Lower leg skin (tissue), 4 donors: Measurements from ENCODE around the gene PALLD. TPM values are rescaled to one million over a fixed set of nuclear protein-coding genes. Genes with fewer than 3 reads are reported as not detected.
"Not testable (repeated sequence)": the region's sequence is repeated elsewhere in the genome, so short reads cannot be mapped to it uniquely, and the experiment has no call there.

Source experiments
- DNase-seq, 2 donors: peaks; one replicate each; pipeline ENCODE4 v3.0.0-alpha.2; 2019; ENCODE audit warnings: low spot score in 2 of 2
- H3K4me3 ChIP-seq: fragments of 200-600 bp; sonication (generic); 2 replicates; pipeline ENCODE4 v1.5.1; 2017; ENCODE audit warnings: mild to moderate bottlenecking, low read depth; ENCODE audit not compliant: poor library complexity, severe bottlenecking
- POLR2A ChIP-seq, 2 donors: fragments of 450-650 bp; IDR thresholded peaks; one replicate each; pipeline ENCODE4 v1.6.1; 2016 to 2017; ENCODE audit warnings: antibody characterized with exemption in 2 of 2, mild to moderate bottlenecking in 1 of 2, moderate library complexity in 1 of 2
- WGBS, 2 donors: methylation state at CpG; one replicate each; pipeline ENCODE4 v1.1.5; 2018; 5-methylcytosine and 5-hydroxymethylcytosine counted together
- intact Hi-C: fragments of 100-400 bp; cut with DNase I; formaldehyde crosslinking; loops from one replicate; pipeline ENCODE4 v1.15.0; 2023; ENCODE audit warnings: low total_unique reads
- total RNA-seq, 4 donors: library from RNA; depleted of rRNA; stranded (reverse); fragments of >200 nt; gene quantifications; one replicate each; pipeline ENCODE4 v1.1.0, GENCODE V29; 2016
- TF ChIP-seq, protein P1 (sequence below), 3 donors: fragments of 450-650 bp; IDR thresholded peaks; one replicate each; pipeline ENCODE4 v1.5.1; 2016; ENCODE audit warnings: antibody characterized with exemption in 3 of 3, mild to moderate bottlenecking in 3 of 3, moderate library complexity in 2 of 3

The PALLD gene
- total RNA-seq, 4 donors from 2014 or later = 46.1 to 103 (median 77.6) TPM

DNA sequence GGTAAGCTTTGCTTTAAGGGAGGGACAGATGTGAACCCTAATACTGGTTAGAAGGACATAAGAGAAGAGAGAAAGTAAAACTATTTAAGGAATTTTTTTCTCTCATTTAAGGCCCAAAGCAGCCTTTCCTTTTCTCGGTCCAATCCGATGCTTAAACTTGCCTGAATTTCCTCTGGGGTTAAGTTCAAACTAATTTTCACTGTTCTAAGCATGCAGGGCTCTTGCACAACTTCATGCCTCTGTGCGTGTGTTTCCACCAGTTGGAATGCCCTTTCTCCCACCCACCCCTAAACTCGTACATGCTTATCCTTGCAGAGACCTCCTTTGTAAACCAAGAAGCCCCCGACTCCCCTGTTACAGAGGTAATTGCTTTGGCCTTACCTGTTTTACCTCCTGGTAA is 308.5 kb downstream of the PALLD start:
- intact Hi-C loops = no loop called here
- DNase-seq = no peak
- no peak overlapping the region for H3K4me3 ChIP-seq
- TF ChIP-seq, protein P1, sequence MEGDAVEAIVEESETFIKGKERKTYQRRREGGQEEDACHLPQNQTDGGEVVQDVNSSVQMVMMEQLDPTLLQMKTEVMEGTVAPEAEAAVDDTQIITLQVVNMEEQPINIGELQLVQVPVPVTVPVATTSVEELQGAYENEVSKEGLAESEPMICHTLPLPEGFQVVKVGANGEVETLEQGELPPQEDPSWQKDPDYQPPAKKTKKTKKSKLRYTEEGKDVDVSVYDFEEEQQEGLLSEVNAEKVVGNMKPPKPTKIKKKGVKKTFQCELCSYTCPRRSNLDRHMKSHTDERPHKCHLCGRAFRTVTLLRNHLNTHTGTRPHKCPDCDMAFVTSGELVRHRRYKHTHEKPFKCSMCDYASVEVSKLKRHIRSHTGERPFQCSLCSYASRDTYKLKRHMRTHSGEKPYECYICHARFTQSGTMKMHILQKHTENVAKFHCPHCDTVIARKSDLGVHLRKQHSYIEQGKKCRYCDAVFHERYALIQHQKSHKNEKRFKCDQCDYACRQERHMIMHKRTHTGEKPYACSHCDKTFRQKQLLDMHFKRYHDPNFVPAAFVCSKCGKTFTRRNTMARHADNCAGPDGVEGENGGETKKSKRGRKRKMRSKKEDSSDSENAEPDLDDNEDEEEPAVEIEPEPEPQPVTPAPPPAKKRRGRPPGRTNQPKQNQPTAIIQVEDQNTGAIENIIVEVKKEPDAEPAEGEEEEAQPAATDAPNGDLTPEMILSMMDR (IDR thresholded peaks at IDR 0.05) = no peak
- no peak for TF ChIP-seq POLR2A (IDR thresholded peaks at IDR 0.05)
- 70 to 83% methylated on average over 5 of the region's 5 CpGs for WGBS, 2 donors

DNA sequence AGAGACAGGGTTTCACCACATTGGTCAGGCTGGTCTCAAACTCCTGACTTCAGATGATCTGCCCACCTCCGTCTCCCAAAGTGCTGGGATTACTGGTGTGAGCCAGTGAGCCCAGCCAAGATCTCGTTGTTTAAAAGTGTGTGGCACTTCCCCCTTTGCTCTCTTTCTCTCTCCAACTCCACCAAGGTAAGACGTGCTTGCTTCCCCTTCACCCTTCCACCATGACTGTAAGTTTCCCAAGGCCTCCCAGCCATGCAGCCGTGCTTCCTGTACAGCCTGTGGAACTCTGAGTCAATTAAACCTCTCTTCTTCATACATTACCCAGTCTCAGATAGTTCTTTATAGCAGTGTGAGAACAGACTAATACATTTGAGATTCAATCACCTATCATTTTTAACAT is 309.4 kb downstream of the PALLD start:
- H3K4me3 ChIP-seq, DNase-seq, intact Hi-C loops: not testable (repeated sequence)
- 82 to 85% methylated on average over 4 of the region's 4 CpGs for WGBS, 2 donors

DNA sequence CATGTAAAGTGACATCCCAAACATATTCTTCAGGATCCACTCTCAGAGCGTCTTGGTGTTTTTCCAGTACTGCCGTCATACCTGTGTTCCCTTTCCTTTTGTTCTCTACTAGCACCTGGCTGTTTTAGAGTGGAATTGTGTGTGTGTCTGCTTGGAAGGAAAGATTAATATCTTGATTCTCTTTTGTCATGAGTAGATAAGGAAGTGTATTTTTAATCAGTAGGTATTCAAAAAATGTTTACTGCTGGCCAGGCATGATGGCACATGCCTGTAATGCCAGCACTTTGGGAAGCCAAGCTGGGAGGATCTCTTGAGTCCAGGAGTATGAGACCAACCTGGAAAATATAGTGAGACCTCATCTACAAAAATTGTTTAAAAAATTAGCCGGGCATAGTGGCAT is 314.4 kb downstream of the PALLD start:
- H3K4me3 ChIP-seq = no peak overlapping the region
- WGBS, 2 donors = 58 to 59% methylated on average over 3 of the region's 3 CpGs
- TF ChIP-seq POLR2A (IDR thresholded peaks at IDR 0.05) = no peak
- TF ChIP-seq, protein P1 (IDR thresholded peaks at IDR 0.05) = no peak
- no peak for DNase-seq
- intact Hi-C loops = no loop called here

DNA sequence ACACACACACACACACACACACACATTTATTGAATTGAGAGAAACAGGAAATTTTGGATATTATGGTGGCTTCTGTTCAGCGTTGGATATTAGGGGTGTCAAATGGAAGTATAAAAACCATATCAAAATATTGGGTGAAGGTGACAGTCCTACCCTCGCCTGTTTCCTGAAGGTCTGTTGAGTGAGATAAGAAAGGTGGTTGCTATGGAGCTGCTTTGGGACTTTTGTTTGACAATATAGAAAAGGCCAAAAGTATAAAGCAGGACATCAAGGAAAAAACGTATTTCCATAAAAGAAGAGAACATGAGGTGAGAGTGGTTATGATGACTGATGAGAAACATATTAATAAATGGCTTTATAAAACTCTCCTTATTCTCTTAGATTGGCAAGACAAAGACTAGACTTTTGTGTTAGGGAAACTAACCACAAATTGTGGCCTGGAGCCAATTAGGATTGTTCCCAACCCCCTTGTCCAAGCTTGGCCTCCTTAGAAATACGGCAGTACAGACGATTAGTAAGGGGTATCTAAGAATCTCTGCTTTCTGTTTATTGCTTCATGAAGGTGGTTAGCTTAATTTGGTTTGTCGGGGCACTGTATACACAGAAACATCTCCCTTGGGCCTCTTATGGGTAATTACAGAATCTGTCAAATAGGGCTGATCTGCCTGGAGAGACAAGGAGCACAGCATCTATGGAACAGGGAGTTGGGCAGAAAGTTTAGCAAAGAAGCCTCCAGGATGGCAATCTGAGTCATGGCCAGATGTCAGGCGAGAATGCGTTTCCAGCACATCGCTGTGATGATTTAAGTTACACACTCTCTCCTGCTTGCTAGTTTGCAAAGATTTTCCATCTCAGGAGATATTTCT is 315.2 kb downstream of the PALLD start:
- DNase-seq = no peak
- TF ChIP-seq POLR2A (IDR thresholded peaks at IDR 0.05) = no peak
- H3K4me3 ChIP-seq = no peak overlapping the region
- intact Hi-C loops = no loop called here
- 43 to 44% methylated on average over 9 of the region's 9 CpGs for WGBS, 2 donors

DNA sequence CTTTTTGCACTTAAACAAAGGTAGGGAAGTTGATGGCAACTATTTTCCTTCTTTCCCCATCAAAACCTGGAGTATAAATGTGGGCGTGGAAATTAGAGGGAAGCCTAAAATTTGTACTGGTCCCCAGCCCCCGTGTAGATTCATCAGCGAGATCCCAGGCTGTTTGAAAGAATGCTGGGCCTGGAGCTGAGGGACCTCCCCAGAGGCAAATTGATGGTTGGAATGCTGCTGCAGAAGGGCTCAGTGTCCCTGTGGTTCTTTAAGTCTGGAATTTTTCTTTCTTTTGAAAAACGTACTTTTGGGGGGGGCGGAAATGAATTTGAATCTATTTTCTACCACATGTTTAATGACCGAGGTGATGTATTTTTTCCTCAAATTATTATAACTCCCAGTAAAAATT is 316.0 kb downstream of the PALLD start:
- 76 to 78% methylated on average over 6 of the region's 6 CpGs for WGBS, 2 donors
- intact Hi-C loops = no loop called here
- no peak for DNase-seq
- TF ChIP-seq, protein P1 (IDR thresholded peaks at IDR 0.05) = no peak
- TF ChIP-seq POLR2A (IDR thresholded peaks at IDR 0.05) = no peak
- H3K4me3 ChIP-seq = no peak overlapping the region

DNA sequence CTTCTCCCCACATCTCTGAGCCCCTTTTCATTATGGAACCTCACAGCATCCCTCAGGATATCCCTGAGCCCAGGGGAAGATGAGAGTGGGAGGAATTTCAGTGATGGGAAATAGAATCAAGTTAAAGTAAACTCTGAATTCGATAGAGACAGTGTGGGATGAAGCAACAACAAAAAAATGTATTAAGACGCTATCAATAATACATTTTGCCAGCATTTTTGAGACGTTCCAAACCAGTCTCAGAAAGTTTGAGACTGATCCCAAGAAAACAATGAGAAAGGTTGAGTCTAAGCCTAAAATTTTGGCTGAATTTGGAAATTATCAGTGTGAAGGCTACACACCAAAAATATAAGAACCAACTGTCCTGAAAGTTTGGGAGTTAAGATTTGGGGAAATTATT is 317.0 kb downstream of the PALLD start:
- no peak overlapping the region for H3K4me3 ChIP-seq
- DNase-seq = no peak
- WGBS, 2 donors = 43 to 50% methylated on average over 3 of the region's 3 CpGs
- intact Hi-C loops = no loop called here
- TF ChIP-seq, protein P1 (IDR thresholded peaks at IDR 0.05) = no peak
